Naive thymus-derived CD4-positive, alpha-beta T cell (primary cell): ENCODE measurements around the gene PSMD1. TPM values are rescaled to one million over a fixed set of nuclear protein-coding genes. Genes with fewer than 3 reads are reported as not detected.

Source experiments
- ATAC-seq: fragments of 150-1000 bp; cut with Tn5 transposase; 2 replicates; pipeline ENCODE4 v1.10.0; 2021; ENCODE audit warnings: mild to moderate bottlenecking, moderate library complexity
- CTCF ChIA-PET: fragments of 350-600 bp; sonication (Branson Sonifier 250); formaldehyde crosslinking; loops from one replicate; lab custom pipeline; 2021; ENCODE audit warnings: antibody characterized with exemption; lab: Charles Lee
- POLR2A ChIA-PET: fragments of 350-600 bp; sonication (Branson Sonifier 250); formaldehyde crosslinking; loops from one replicate; lab custom pipeline; 2021; ENCODE audit warnings: antibody characterized with exemption, inconsistent platforms; lab: Charles Lee
- DNase-seq, 9 donors: peaks; one replicate each; pipeline versions ENCODE4 v3.0.0 to v3.0.0-alpha.2; 2020 to 2022; ENCODE audit warnings: mixed read lengths in 1 of 9
- H3K27ac ChIP-seq: one replicate; pipeline ENCODE4 v1.7.0; 2013; ENCODE audit warnings: mild to moderate bottlenecking, low read depth, low read length, moderate library complexity
- H3K27me3 ChIP-seq, 2 donors: one replicate each; pipeline ENCODE4 v1.7.0; 2013; ENCODE audit warnings: low read length in 2 of 2, mild to moderate bottlenecking in 2 of 2, moderate library complexity in 2 of 2; ENCODE audit not compliant: control insufficient read depth in 2 of 2, insufficient read depth in 2 of 2
- H3K36me3 ChIP-seq, 3 experiments: 1 replicate in 2 of 3; 2 replicates in 1 of 3; pipeline ENCODE4 v1.7.0; 2013; ENCODE audit warnings: low read length in 3 of 3, mild to moderate bottlenecking in 3 of 3, moderate library complexity in 1 of 3; ENCODE audit not compliant: insufficient read depth in 3 of 3, control insufficient read depth in 2 of 3
- H3K4me1 ChIP-seq, 2 donors: one replicate each; pipeline ENCODE4 v1.7.0; 2013; ENCODE audit warnings: low read length in 2 of 2, mild to moderate bottlenecking in 2 of 2, moderate library complexity in 1 of 2; ENCODE audit not compliant: control insufficient read depth in 2 of 2, insufficient read depth in 2 of 2
- H3K4me3 ChIP-seq: 2 replicates; pipeline ENCODE4 v1.7.0; 2013; ENCODE audit warnings: mild to moderate bottlenecking, low read length
- H3K9me3 ChIP-seq, 3 experiments: 1 replicate in 2 of 3; 2 replicates in 1 of 3; pipeline ENCODE4 v1.7.0; 2013; ENCODE audit warnings: low read length in 3 of 3; ENCODE audit not compliant: control insufficient read depth in 2 of 3
- H3K27ac Mint-ChIP-seq, 9 donors: one replicate each; pipeline ENCODE4 v1.8.0; 2020 to 2022; ENCODE audit warnings: mixed read lengths in 9 of 9, mild to moderate bottlenecking in 8 of 9, moderate library complexity in 5 of 9, inconsistent platforms in 2 of 9
- H3K27me3 Mint-ChIP-seq, 5 donors: one replicate each; pipeline ENCODE4 v1.8.0; 2021 to 2022; ENCODE audit warnings: mixed read lengths in 5 of 5, mild to moderate bottlenecking in 1 of 5
- H3K36me3 Mint-ChIP-seq, 5 donors: one replicate each; pipeline ENCODE4 v1.8.0; 2020 to 2022; ENCODE audit warnings: mixed read lengths in 5 of 5, mild to moderate bottlenecking in 3 of 5, inconsistent platforms in 1 of 5
- H3K4me1 Mint-ChIP-seq, 7 donors: one replicate each; pipeline ENCODE4 v1.8.0; 2020 to 2022; ENCODE audit warnings: mixed read lengths in 7 of 7, mild to moderate bottlenecking in 3 of 7, inconsistent platforms in 1 of 7
- H3K4me3 Mint-ChIP-seq, 10 donors: one replicate each; pipeline ENCODE4 v1.8.0; 2020 to 2022; ENCODE audit warnings: mild to moderate bottlenecking in 10 of 10, mixed read lengths in 10 of 10, moderate library complexity in 6 of 10, inconsistent platforms in 2 of 10
- H3K9me3 Mint-ChIP-seq, 11 donors: one replicate each; pipeline ENCODE4 v1.8.0; 2020 to 2022; ENCODE audit warnings: mixed read lengths in 11 of 11, mild to moderate bottlenecking in 4 of 11, inconsistent platforms in 1 of 11, moderate library complexity in 1 of 11
- intact Hi-C, 2 donors: fragments of 100-400 bp; cut with micrococcal nuclease; formaldehyde crosslinking; loops; one replicate each; pipeline ENCODE4 v1.15.1; 2023
- polyA plus RNA-seq, 2 donors: library from polyadenylated mRNA; unstranded; fragments of 300-500 nt; fragmentation: Illumina TruSeq; gene quantifications; one replicate each; pipeline ENCODE4 v1.2.3, GENCODE V29; 2021
- total RNA-seq, 6 experiments: library from RNA in 5 of 6; stranded (reverse) in 5 of 6; gene quantifications; 1 replicate in 5 of 6; 2 replicates in 1 of 6; pipeline ENCODE4 v1.2.3 and lab custom pipeline; 2021 to 2026

Gene PSMD1
- total and polyA plus RNA-seq, 7 experiments from 2014 or later = 30.3 to 121 (median 46.2) TPM

DNA sequence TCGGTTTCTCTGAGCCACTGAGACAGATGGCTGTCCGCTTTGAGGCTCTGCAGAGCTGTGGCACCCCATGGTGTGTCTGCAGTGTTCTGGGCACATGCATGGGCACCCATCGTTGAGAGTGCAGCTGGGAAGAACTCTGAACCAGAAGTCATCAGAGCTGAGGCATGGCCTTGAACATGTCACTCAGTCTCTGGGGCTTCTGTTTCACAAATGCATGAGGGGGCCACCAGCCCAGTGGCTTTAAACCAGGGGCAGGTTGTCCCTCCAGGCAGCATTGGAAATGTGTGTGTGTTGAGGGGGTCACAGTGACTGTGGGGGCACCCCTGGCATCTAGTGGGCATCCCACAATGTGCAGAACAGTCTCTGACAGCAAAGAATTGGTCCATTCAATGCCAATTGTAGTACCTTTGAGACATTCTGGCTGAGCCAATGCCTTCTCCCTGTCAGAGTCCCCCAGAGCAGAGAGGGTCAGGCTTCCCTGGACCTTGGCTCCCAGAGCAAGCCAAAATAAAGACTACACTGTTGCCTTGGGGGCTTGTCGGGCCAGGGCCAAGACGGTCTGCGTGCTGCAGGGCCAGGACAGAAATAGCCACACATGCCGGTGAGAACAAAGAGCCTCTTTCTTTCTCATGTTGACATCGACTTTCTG is 9.3 kb upstream of the PSMD1 start:
- Histone ChIP-seq H3K27me3 (no peaks in the 10 kb centered on the region), H3K4me3 (no peak overlapping the region), H3K9me3 (no peaks in the 10 kb centered on the region), H3K4me1 (no peaks in the 10 kb centered on the region), H3K27ac (no peak overlapping the region), H3K36me3 (no peaks in the 10 kb centered on the region)
- Mint-ChIP-seq H3K27me3 (peaks cover 0 to 10% (median 4%) of the 10 kb centered on the region in 5 donors), H3K9me3 (no peaks in the 10 kb centered on the region), H3K36me3 (no peaks in the 10 kb centered on the region), H3K4me3 (no peak overlapping the region), H3K27ac (no peak overlapping the region), H3K4me1 (peaks cover 1 to 4% (median 3%) of the 10 kb centered on the region in 7 donors)
- no peak for DNase-seq
- intact Hi-C loops = no loop called here
- ATAC-seq = no peak
- ChIA-PET CTCF (interaction anchor here (0.7 kb wide), 1 partner anchor 39 kb away, joined by 3 read pairs; no protein-coding TSS in a partner anchor), POLR2A (no interaction called here)

DNA sequence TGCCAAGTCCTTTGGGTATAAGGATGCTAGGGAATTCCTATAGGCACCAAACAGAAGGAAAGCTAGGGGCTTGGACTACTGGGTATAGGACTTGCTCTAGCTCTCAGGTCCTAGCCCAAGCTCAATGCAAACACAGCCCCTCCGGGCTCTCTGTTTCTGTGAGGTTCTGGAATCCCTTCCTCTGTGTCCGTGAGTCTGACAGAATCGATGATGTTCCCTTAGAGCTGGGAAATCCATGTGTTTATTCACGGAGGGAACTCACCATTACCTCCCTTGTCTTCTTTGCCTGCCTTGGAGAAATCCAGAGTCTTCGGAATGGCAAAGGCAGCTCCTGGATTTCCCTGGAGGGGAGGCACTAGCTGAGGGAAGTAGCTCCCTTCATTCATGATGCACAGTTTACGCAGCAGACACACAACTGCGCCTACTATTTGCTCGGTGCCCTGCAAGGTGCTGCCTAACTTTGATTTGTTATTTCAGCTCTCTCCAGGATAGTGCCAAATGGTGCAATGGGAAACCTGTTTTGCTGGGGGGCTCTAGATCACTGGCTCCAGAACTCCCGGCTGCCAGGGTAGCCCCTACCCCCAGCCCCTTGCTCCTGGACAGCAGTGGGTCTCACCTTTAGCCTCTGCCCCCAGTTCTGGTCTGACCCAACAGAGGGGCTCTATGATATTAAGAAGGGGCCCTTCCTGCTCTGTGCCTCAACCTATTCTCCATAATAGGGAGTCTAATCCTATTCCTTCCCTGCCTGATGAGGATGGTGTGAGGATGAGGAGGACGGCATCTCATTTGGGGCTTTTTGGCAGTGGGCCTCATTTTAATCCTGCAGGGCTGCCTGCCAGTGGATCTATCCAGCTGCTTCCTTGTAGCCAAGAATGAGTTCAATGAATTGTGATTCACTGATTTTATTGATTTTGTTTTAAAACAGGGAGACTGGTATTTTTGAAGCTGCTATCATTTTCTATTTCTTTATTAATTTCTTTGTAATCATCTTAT is 8.4 kb upstream of the PSMD1 start:
- no peak overlapping the region for H3K27ac Mint-ChIP-seq
- H3K9me3 ChIP-seq = no peaks in the 10 kb centered on the region
- no peak overlapping the region for H3K4me3 Mint-ChIP-seq
- peaks cover 0 to 9% (median 4%) of the 10 kb centered on the region in 5 donors for H3K27me3 Mint-ChIP-seq
- intact Hi-C loops = no loop called here
- ATAC-seq (no peak), DNase-seq (no peak)
- POLR2A ChIA-PET = no interaction called here
- no peak overlapping the region for H3K4me3 ChIP-seq
- no peaks in the 10 kb centered on the region for H3K36me3 ChIP-seq
- H3K27ac ChIP-seq = no peak overlapping the region
- peaks cover 0 to 3% of the 10 kb centered on the region in 2 donors for H3K4me1 ChIP-seq
- H3K4me1 Mint-ChIP-seq = peaks cover 3 to 12% (median 9%) of the 10 kb centered on the region in 7 donors
- H3K36me3 Mint-ChIP-seq = no peaks in the 10 kb centered on the region
- no peaks in the 10 kb centered on the region for H3K9me3 Mint-ChIP-seq
- no peaks in the 10 kb centered on the region for H3K27me3 ChIP-seq
- CTCF ChIA-PET = interaction anchor here (0.7 kb wide), 1 partner anchor 40 kb away, joined by 3 read pairs; no protein-coding TSS in a partner anchor

DNA sequence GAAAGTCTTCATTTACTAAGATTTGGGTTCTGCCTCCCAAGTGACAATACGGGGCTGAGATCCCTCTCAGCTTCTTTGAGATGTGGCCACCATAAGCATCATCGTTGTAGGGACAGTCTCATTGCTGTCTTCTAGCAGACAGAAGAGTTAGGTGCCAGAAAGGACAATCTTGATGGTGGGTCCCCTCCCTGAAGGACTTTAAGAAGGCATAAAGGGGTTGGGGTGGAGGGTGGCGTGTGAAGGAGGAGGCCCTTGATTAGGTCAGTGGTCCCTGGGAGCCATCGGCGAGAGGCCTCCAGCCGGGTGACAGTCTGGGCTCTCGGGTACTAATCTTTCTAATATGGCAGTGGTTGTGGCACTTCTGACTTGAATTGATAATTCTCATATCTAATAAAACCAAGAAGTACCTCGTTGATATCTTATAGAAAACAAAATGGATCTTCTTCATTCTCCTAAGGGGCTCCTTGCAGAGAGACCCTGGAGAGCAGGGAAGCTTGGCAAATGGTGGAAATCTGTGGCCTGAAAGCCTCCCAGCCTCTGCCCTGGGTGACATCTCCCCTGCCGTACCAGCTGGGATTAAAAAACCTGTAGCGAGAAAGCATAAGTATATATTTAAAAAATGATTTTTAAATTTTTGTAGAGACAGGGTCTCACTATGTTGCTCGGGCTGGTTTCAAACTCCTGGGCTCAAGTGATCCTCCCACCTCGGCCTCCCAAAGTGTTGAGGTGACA is 7.2 kb upstream of the PSMD1 start:
- intact Hi-C loops = loop anchor here (10.0 kb wide), 7 partner anchors 145 to 1505 kb away; partner anchors contain the start of genes DIS3L2 (in 1 of the 2), EIF4E2 (in 1 of the 2), PTMA (in 1 of the 2) and SP100 (in 1 of the 2)
- no peak for DNase-seq
- H3K4me1 Mint-ChIP-seq = peaks cover 3 to 22% (median 20%) of the 10 kb centered on the region in 7 donors
- no peaks in the 10 kb centered on the region for H3K9me3 ChIP-seq
- H3K9me3 Mint-ChIP-seq = no peaks in the 10 kb centered on the region
- no peak overlapping the region for H3K27ac ChIP-seq
- peak overlapping the region in 1 of 10 donors; percentile 17 for H3K4me3 Mint-ChIP-seq
- no peaks in the 10 kb centered on the region for H3K27me3 ChIP-seq
- POLR2A ChIA-PET = no interaction called here
- peaks cover 0 to 3% of the 10 kb centered on the region in 2 donors for H3K4me1 ChIP-seq
- peaks cover 0 to 16% (median 11%) of the 10 kb centered on the region in 5 donors for H3K27me3 Mint-ChIP-seq
- CTCF ChIA-PET = no interaction called here
- H3K27ac Mint-ChIP-seq = peak overlapping the region in 1 of 9 donors; percentile 65
- ATAC-seq = no peak
- H3K36me3 Mint-ChIP-seq = no peaks in the 10 kb centered on the region
- no peak overlapping the region for H3K4me3 ChIP-seq
- H3K36me3 ChIP-seq = no peaks in the 10 kb centered on the region

DNA sequence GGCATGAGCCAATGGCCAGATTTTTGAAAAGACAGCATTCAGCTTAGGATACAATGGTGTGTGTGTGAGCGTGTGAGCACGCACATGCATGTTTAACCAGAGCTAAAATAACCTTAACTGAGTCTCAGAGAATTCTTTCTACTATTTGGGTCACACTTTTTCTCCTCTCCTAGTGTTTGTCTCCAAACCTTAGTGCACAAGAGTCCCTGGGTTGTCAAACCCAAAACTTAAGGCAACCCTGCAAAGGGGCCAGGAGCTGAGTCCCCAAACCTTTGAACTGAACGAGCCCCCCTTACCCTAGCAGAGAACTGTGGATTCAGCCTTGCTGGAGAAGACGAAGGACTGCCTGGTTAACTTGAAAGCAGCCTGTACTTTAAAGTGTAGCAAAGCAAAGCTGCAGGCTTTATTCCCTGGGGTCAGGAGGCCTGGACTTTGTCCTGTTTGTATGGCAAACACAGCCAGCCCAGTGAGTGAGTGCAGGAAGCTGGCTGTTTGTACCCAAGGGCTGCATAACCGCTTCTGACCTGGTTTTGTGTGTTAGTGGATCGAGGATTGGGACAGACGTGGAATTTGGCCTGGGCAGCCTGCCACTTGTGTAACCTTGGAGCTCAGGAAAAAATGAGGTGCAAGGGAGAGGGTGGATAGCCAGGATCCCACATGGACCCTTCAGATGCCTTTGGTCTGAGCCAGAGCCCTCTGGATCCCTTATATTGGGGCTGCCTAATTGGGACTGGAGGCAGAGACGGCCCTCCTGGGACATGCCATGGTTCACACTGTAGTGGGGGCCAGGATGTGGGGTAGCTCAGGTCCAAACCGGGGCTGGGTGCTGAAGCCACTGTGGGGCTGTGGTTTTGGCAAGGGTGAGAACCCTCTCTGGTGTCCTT is 6.4 kb upstream of the PSMD1 start:
- Histone ChIP-seq H3K27ac (no peak overlapping the region), H3K4me3 (no peak overlapping the region), H3K36me3 (no peaks in the 10 kb centered on the region), H3K9me3 (no peaks in the 10 kb centered on the region), H3K27me3 (no peaks in the 10 kb centered on the region), H3K4me1 (peaks cover 0 to 3% of the 10 kb centered on the region in 2 donors)
- peaks cover 3 to 22% (median 20%) of the 10 kb centered on the region in 7 donors for H3K4me1 Mint-ChIP-seq
- peak overlapping the region in 1 of 9 donors; percentile 7 for H3K27ac Mint-ChIP-seq
- DNase-seq (no peak), ATAC-seq (no peak)
- peaks cover 0 to 16% (median 11%) of the 10 kb centered on the region in 5 donors for H3K27me3 Mint-ChIP-seq
- intact Hi-C loops = loop anchor here (10.0 kb wide), 7 partner anchors 145 to 1505 kb away; partner anchors contain the start of genes DIS3L2 (in 1 of the 2), EIF4E2 (in 1 of the 2), PTMA (in 1 of the 2) and SP100 (in 1 of the 2)
- peak overlapping the region in 1 of 10 donors; percentile 17 for H3K4me3 Mint-ChIP-seq
- CTCF ChIA-PET = no interaction called here
- no peaks in the 10 kb centered on the region for H3K9me3 Mint-ChIP-seq
- POLR2A ChIA-PET = no interaction called here
- no peaks in the 10 kb centered on the region for H3K36me3 Mint-ChIP-seq

DNA sequence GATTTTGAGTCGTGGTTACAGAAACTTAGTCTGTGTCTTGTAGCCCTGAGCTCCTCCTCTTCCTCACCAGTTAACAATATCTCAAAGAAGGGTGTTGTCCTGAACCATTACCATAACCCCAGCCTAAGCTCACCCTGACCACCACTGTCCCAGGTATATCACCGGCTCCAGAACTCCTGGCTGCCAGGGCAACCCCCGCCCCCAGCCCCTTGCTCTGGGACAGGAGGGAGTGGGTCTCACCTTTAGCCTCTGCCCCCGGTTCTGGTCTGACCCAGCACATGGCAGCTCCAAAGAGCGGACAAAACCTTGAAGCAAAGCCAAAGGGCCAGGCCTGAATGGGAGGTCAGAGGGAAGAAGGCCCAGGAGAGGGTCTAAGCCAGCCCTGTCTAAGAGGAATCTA is 5.6 kb upstream of the PSMD1 start:
- H3K27me3 ChIP-seq = no peaks in the 10 kb centered on the region
- ATAC-seq (no peak), DNase-seq (no peak)
- intact Hi-C loops = loop anchor here (10.0 kb wide), 7 partner anchors 146 to 1504 kb away; partner anchors contain the start of genes DIS3L2 (in 1 of the 2), EIF4E2 (in 1 of the 2), PTMA (in 1 of the 2) and SP100 (in 1 of the 2)
- Mint-ChIP-seq H3K4me3 (peak overlapping the region in 2 of 10 donors; percentile 12 to 35), H3K27me3 (peaks cover 0 to 16% (median 11%) of the 10 kb centered on the region in 5 donors), H3K27ac (no peak overlapping the region), H3K9me3 (no peaks in the 10 kb centered on the region), H3K36me3 (no peaks in the 10 kb centered on the region), H3K4me1 (peaks cover 3 to 24% (median 21%) of the 10 kb centered on the region in 7 donors)
- no peak overlapping the region for H3K4me3 ChIP-seq
- no peak overlapping the region for H3K27ac ChIP-seq
- no peaks in the 10 kb centered on the region for H3K36me3 ChIP-seq
- H3K4me1 ChIP-seq = peaks cover under 1 to 3% of the 10 kb centered on the region in 2 donors
- ChIA-PET CTCF (no interaction called here), POLR2A (no interaction called here)
- H3K9me3 ChIP-seq = no peaks in the 10 kb centered on the region
